ENCODE measurements around the gene LDOC1. TPM values are rescaled to one million over a fixed set of nuclear protein-coding genes. Genes with fewer than 3 reads are reported as not detected.
"Not testable (repeated sequence)": the region's sequence is repeated elsewhere in the genome, so short reads cannot be mapped to it uniquely, and the experiment has no call there.

Gene LDOC1
- total and polyA plus RNA-seq, 2 experiments from 2014 or later = 12.4 to 93.6 TPM

- H3K36me3 ChIP-seq (ENCODE audit: insufficient read depth); H3K27ac ChIP-seq (ENCODE audit: low read depth); H3K27me3 Mint-ChIP-seq (ENCODE audit: insufficient read depth, low read depth, poor library complexity); H3K4me1 Mint-ChIP-seq; ATAC-seq; H3K79me2 ChIP-seq (replicated peaks; ENCODE audit: insufficient read depth); H3F3A ChIP-seq (replicated peaks; ENCODE audit: low read depth); H4K20me1 ChIP-seq (replicated peaks; ENCODE audit: insufficient read depth); DNase-seq (ENCODE audit: low spot score); H3K4me2 ChIP-seq; H2AFZ ChIP-seq; H3K9me2 ChIP-seq (ENCODE audit: insufficient read depth); H3K27me3 ChIP-seq (ENCODE audit: insufficient read depth); H3K27ac Mint-ChIP-seq; H3K4me3 ChIP-seq; H3K4me3 Mint-ChIP-seq; H3K4me1 ChIP-seq (ENCODE audit: insufficient read depth): not testable (repeated sequence)
- Mint-ChIP-seq H3K9me3 (peaks cover 27% of the 10 kb centered on the region), H3K36me3 (ENCODE audit: low read depth) (peaks cover 11% of the 10 kb centered on the region)
These were observed 21.7 kb downstream of the LDOC1 start for GRCh38 chrX:141155231-141155630.

- no peak overlapping the region for H3K4me3 ChIP-seq
- no peaks in the 10 kb centered on the region for H3F3A ChIP-seq (replicated peaks; ENCODE audit: low read depth)
- Mint-ChIP-seq H3K36me3 (ENCODE audit: low read depth) (no peaks in the 10 kb centered on the region), H3K9me3 (no peaks in the 10 kb centered on the region), H3K27ac (no peak overlapping the region), H3K27me3 (ENCODE audit: insufficient read depth, low read depth, poor library complexity) (no peaks in the 10 kb centered on the region), H3K4me3 (no peak overlapping the region), H3K4me1 (no peaks in the 10 kb centered on the region)
- H3K79me2 ChIP-seq (replicated peaks; ENCODE audit: insufficient read depth) = no peaks in the 10 kb centered on the region
- no peak overlapping the region for H3K4me2 ChIP-seq
- H3K27ac ChIP-seq (ENCODE audit: low read depth) = no peak overlapping the region
- no peaks in the 10 kb centered on the region for H3K9me2 ChIP-seq (ENCODE audit: insufficient read depth)
- no peaks in the 10 kb centered on the region for H3K4me1 ChIP-seq (ENCODE audit: insufficient read depth)
- H4K20me1 ChIP-seq (replicated peaks; ENCODE audit: insufficient read depth) = no peaks in the 10 kb centered on the region
- no peak for DNase-seq (ENCODE audit: low spot score)
- no peaks in the 10 kb centered on the region for H3K36me3 ChIP-seq (ENCODE audit: insufficient read depth)
- H3K27me3 ChIP-seq (ENCODE audit: insufficient read depth) = no peaks in the 10 kb centered on the region
- H2AFZ ChIP-seq = no peak overlapping the region
- ATAC-seq = no peak
- TF ChIP-seq ZNF114 (CRISPR knock-in tag; IDR thresholded peaks at IDR 0.05) (no peak), CREB1 (CRISPR knock-in tag; IDR thresholded peaks at IDR 0.05; ENCODE audit: low read depth) (no peak), CTCF (conservative IDR thresholded peaks at IDR 0.05; ENCODE audit: low read depth in 2 of 2) (no peak), REST (IDR thresholded peaks at IDR 0.05; ENCODE audit: unreplicated experiment) (no peak), JUNB (IDR thresholded peaks at IDR 0.05; ENCODE audit: unreplicated experiment) (no peak), ETS1 (IDR thresholded peaks at IDR 0.05) (no peak), EZH2 (IDR thresholded peaks at IDR 0.05; ENCODE audit: low read depth, unreplicated experiment) (no peak), ZNF331 (CRISPR knock-in tag; IDR thresholded peaks at IDR 0.05; ENCODE audit: low read depth) (no peak), POLR2AphosphoS5 (IDR thresholded peaks at IDR 0.05; ENCODE audit: low read depth) (no peak), ZNF462 (CRISPR knock-in tag; IDR thresholded peaks at IDR 0.05) (no peak)
These were observed 34.0 kb downstream of the LDOC1 start for GRCh38 chrX:141142946-141143345.
